ENCODE data around the gene GSK3B. TPM values are rescaled to one million over a fixed set of nuclear protein-coding genes. Genes with fewer than 3 reads are reported as not detected.
A peak's percentile ranks its signal among the peaks of the same experiment; 100 is the strongest.

GSK3B gene
- total RNA-seq, 3 donors from 2014 or later (not counting 1 experiment from before 2014, with no cell fraction given), result 61.3 to 67.0 (median 62.7) TPM

DNA sequence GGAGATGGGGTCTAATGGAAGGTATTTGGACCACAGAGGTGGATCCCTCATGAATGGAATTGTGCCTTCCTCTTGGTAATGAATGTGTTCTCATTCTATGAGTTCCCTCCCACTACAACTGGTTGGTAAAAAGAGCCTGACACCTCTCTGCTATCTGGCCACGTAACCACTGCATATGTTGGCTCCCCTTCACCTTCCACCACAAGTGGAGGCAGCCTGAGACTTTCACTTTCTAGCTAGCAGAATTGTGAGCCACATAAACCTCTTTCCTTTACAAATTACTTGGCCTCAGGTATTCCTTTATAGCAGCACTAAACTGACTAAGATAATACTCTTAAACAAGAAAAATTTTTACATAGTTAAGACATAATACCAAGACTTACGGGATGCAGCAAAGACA, 157.0 kb downstream of the GSK3B start:
- Histone ChIP-seq H3K4me3 (ENCODE audit: low read length) (no peak overlapping the region), H3K36me3 (ENCODE audit: control insufficient read depth, insufficient read depth, low read length) (peaks cover 2% of the 10 kb centered on the region), H3K27ac (ENCODE audit: low read length) (no peak overlapping the region), H3K9me3 (ENCODE audit: control insufficient read depth, insufficient read depth, low read length) (no peaks in the 10 kb centered on the region), H3K4me1 (ENCODE audit: control insufficient read depth, insufficient read depth, low read length) (peaks cover 3% of the 10 kb centered on the region), H3K27me3 (ENCODE audit: control insufficient read depth, insufficient read depth, low read length) (no peaks in the 10 kb centered on the region)
- Mint-ChIP-seq H3K36me3 (no peaks in the 10 kb centered on the region), H3K4me1 (peaks cover 54 to 62% of the 10 kb centered on the region in 2 donors), H3K9me3 (no peaks in the 10 kb centered on the region), H3K27me3 (ENCODE audit: low read depth in 2 of 2) (no peaks in the 10 kb centered on the region), H3K27ac (peak overlapping the region; percentile 8 to 10), H3K4me3 (peak overlapping the region; percentile 62)
- intact Hi-C loops (cut with micrococcal nuclease), result loop anchor here (10.0 kb wide), 1 partner anchor 158 kb away; the partner anchor contains the start of gene GSK3B
- WGBS (ENCODE audit: insufficient coverage), result 25% methylated on average over 2 of the region's 2 CpGs
- peak; percentile 84 to 98 (median 95) for ATAC-seq
- peak; percentile 22 to 59 for DNase-seq
- TF ChIP-seq, protein P1, sequence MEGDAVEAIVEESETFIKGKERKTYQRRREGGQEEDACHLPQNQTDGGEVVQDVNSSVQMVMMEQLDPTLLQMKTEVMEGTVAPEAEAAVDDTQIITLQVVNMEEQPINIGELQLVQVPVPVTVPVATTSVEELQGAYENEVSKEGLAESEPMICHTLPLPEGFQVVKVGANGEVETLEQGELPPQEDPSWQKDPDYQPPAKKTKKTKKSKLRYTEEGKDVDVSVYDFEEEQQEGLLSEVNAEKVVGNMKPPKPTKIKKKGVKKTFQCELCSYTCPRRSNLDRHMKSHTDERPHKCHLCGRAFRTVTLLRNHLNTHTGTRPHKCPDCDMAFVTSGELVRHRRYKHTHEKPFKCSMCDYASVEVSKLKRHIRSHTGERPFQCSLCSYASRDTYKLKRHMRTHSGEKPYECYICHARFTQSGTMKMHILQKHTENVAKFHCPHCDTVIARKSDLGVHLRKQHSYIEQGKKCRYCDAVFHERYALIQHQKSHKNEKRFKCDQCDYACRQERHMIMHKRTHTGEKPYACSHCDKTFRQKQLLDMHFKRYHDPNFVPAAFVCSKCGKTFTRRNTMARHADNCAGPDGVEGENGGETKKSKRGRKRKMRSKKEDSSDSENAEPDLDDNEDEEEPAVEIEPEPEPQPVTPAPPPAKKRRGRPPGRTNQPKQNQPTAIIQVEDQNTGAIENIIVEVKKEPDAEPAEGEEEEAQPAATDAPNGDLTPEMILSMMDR (IDR thresholded peaks at IDR 0.05), result no peak

GRCh38 chr3:119934249-119934648, 160.0 kb downstream of the GSK3B start:
- ATAC-seq (no peak), DNase-seq (no peak)
- no peak overlapping the region for H3K4me3 Mint-ChIP-seq
- no peaks in the 10 kb centered on the region for H3K36me3 ChIP-seq (ENCODE audit: control insufficient read depth, insufficient read depth, low read length)
- 89% methylated on average over 1 of the region's 3 CpGs for WGBS (ENCODE audit: insufficient coverage)
- H3K9me3 Mint-ChIP-seq, result no peaks in the 10 kb centered on the region
- H3K27me3 Mint-ChIP-seq (ENCODE audit: low read depth in 2 of 2), result no peaks in the 10 kb centered on the region
- no peak overlapping the region for H3K4me3 ChIP-seq (ENCODE audit: low read length)
- H3K9me3 ChIP-seq (ENCODE audit: control insufficient read depth, insufficient read depth, low read length), result no peaks in the 10 kb centered on the region
- H3K27ac Mint-ChIP-seq, result no peak overlapping the region
- intact Hi-C loops (cut with micrococcal nuclease), result loop anchor here (10.0 kb wide), 1 partner anchor 161 kb away; the partner anchor contains the start of gene GSK3B
- TF ChIP-seq, protein P1 (IDR thresholded peaks at IDR 0.05), result no peak
- peaks cover 57 to 59% of the 10 kb centered on the region in 2 donors for H3K4me1 Mint-ChIP-seq
- peaks cover 3% of the 10 kb centered on the region for H3K4me1 ChIP-seq (ENCODE audit: control insufficient read depth, insufficient read depth, low read length)
- H3K27me3 ChIP-seq (ENCODE audit: control insufficient read depth, insufficient read depth, low read length), result no peaks in the 10 kb centered on the region
- no peak overlapping the region for H3K27ac ChIP-seq (ENCODE audit: low read length)
- H3K36me3 Mint-ChIP-seq, result no peaks in the 10 kb centered on the region

- Mint-ChIP-seq H3K4me3 (no peak overlapping the region), H3K27me3 (ENCODE audit: low read depth in 2 of 2) (no peaks in the 10 kb centered on the region), H3K4me1 (peaks cover 52 to 54% of the 10 kb centered on the region in 2 donors), H3K27ac (no peak overlapping the region), H3K9me3 (no peaks in the 10 kb centered on the region), H3K36me3 (no peaks in the 10 kb centered on the region)
- Histone ChIP-seq H3K36me3 (ENCODE audit: control insufficient read depth, insufficient read depth, low read length) (no peaks in the 10 kb centered on the region), H3K4me1 (ENCODE audit: control insufficient read depth, insufficient read depth, low read length) (peaks cover 3% of the 10 kb centered on the region), H3K27ac (ENCODE audit: low read length) (no peak overlapping the region), H3K9me3 (ENCODE audit: control insufficient read depth, insufficient read depth, low read length) (no peaks in the 10 kb centered on the region), H3K4me3 (ENCODE audit: low read length) (no peak overlapping the region), H3K27me3 (ENCODE audit: control insufficient read depth, insufficient read depth, low read length) (no peaks in the 10 kb centered on the region)
- intact Hi-C loops (cut with micrococcal nuclease), result loop anchor here (10.0 kb wide), 1 partner anchor 162 kb away; the partner anchor contains the start of gene GSK3B
- ATAC-seq (no peak), DNase-seq (no peak)
- TF ChIP-seq, protein P1 (IDR thresholded peaks at IDR 0.05), result no peak
- 92% methylated on average over 3 of the region's 5 CpGs for WGBS (ENCODE audit: insufficient coverage)
These were observed 161.0 kb downstream of the GSK3B start for GRCh38 chr3:119933207-119933606.

DNA sequence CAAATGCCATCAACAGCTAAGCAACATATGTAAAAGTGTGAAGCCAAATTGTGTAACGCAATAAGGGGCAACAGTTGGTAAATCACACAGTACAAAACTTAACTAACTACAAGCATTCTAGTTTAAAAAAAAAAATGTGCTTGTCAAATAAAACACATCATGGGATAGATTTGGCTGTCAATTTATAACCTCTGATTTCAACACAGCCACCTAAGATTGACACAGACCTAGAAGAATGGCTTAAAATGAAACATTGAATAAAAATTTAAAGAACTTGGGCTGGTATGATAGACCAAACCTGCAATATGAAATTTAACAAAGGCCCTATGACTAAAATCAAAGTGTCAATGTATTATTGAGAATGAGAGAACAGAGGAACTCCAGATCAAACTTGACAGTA, 164.0 kb downstream of the GSK3B start:
- intact Hi-C loops (cut with micrococcal nuclease), result loop anchor here (10.0 kb wide), 1 partner anchor 165 kb away; the partner anchor contains the start of gene GSK3B
- no peaks in the 10 kb centered on the region for H3K4me1 ChIP-seq (ENCODE audit: control insufficient read depth, insufficient read depth, low read length)
- no peak overlapping the region for H3K27ac ChIP-seq (ENCODE audit: low read length)
- TF ChIP-seq, protein P1 (IDR thresholded peaks at IDR 0.05), result no peak
- Mint-ChIP-seq H3K4me1 (peaks cover 26 to 27% of the 10 kb centered on the region in 2 donors), H3K9me3 (no peaks in the 10 kb centered on the region), H3K27ac (no peak overlapping the region), H3K36me3 (no peaks in the 10 kb centered on the region), H3K4me3 (no peak overlapping the region), H3K27me3 (ENCODE audit: low read depth in 2 of 2) (no peaks in the 10 kb centered on the region)
- no CpG with 5 or more reads among the region's 1 CpG for WGBS (ENCODE audit: insufficient coverage)
- H3K27me3 ChIP-seq (ENCODE audit: control insufficient read depth, insufficient read depth, low read length), result no peaks in the 10 kb centered on the region
- H3K4me3 ChIP-seq (ENCODE audit: low read length), result no peak overlapping the region
- no peaks in the 10 kb centered on the region for H3K36me3 ChIP-seq (ENCODE audit: control insufficient read depth, insufficient read depth, low read length)
- ATAC-seq (no peak), DNase-seq (no peak)
- no peaks in the 10 kb centered on the region for H3K9me3 ChIP-seq (ENCODE audit: control insufficient read depth, insufficient read depth, low read length)
